Sigmoid colon (tissue), 7 donors: ENCODE data around the gene FBXL22. TPM values are rescaled to one million over a fixed set of nuclear protein-coding genes. Genes with fewer than 3 reads are reported as not detected.

Source experiments
- DNase-seq: peaks from one replicate; pipeline ENCODE4 v3.0.0-alpha.2; 2019
- H3K27ac ChIP-seq, 4 donors: fragments of 200-600 bp; sonication (generic); one replicate each; pipeline ENCODE4 v1.5.1; 2016 to 2019; ENCODE audit warnings: mild to moderate bottlenecking in 1 of 4
- H3K27me3 ChIP-seq, 3 donors: fragments of 200-600 bp; sonication (generic); one replicate each; pipeline ENCODE4 v1.5.1; 2019; ENCODE audit warnings: mild to moderate bottlenecking in 1 of 3
- H3K36me3 ChIP-seq, 4 donors: fragments of 200-600 bp; sonication (generic); one replicate each; pipeline ENCODE4 v1.5.1; 2016 to 2019
- H3K4me1 ChIP-seq, 4 donors: fragments of 200-600 bp; sonication (generic); one replicate each; pipeline ENCODE4 v1.5.1; 2017 to 2019
- H3K4me3 ChIP-seq, 4 donors: fragments of 200-600 bp; sonication (generic); one replicate each; pipeline ENCODE4 v1.5.1; 2017 to 2019; ENCODE audit warnings: mild to moderate bottlenecking in 2 of 4, moderate library complexity in 1 of 4
- H3K9me3 ChIP-seq, 4 donors: fragments of 200-600 bp in 3 of 4; sonication (generic) in 3 of 4; one replicate each; pipeline versions ENCODE4 v1.5.1 to v1.6.1; 2013 to 2019
- EP300 ChIP-seq, 4 donors: sonication (generic); formaldehyde crosslinking; IDR thresholded peaks; one replicate each; pipeline ENCODE4 v1.6.1; 2017; ENCODE audit warnings: antibody characterized with exemption in 4 of 4
- POLR2A ChIP-seq, 2 donors: fragments of 450-650 bp; IDR thresholded peaks; one replicate each; pipeline ENCODE4 v1.6.1; 2016; ENCODE audit warnings: antibody characterized with exemption in 2 of 2, mild to moderate bottlenecking in 2 of 2, moderate library complexity in 2 of 2
- POLR2AphosphoS5 ChIP-seq, 4 donors: sonication (generic); formaldehyde crosslinking; IDR thresholded peaks; one replicate each; pipeline ENCODE4 v1.6.1; 2017; ENCODE audit warnings: antibody characterized with exemption in 4 of 4
- WGBS, 2 donors: extraction: QIAGEN DNeasy Blood & Tissue Kit; methylation state at CpG; one replicate each; pipeline ENCODE4 v1.1.7; 2013; 5-methylcytosine and 5-hydroxymethylcytosine counted together
- intact Hi-C: fragments of 100-400 bp; cut with DNase I; formaldehyde crosslinking; loops from one replicate; pipeline ENCODE4 v1.15.1; 2023
- polyA plus RNA-seq, 3 donors: library from polyadenylated mRNA; stranded (reverse); fragments of 200-250 nt; gene quantifications; one replicate each; pipeline ENCODE4 v1.2.3, GENCODE V29; 2013
- total RNA-seq, 4 donors: library from RNA; depleted of rRNA; stranded (reverse); fragments of >200 nt; gene quantifications; one replicate each; pipeline ENCODE4 v1.1.0, GENCODE V29; 2016
- TF ChIP-seq, protein P1 (sequence below), 4 experiments: fragments of 450-650 bp in 3 of 4; fragments of 200-600 bp in 1 of 4; IDR thresholded peaks; one replicate each; pipeline ENCODE4 v1.5.1; 2016 to 2019; ENCODE audit warnings: antibody characterized with exemption in 4 of 4, mild to moderate bottlenecking in 3 of 4, moderate library complexity in 2 of 4
- donor health status: healthy with polysubstance abuse.
- donor health status: Bipolar disorder and iron deficiency.
- donor health status: healthy.

FBXL22 gene
- total and polyA plus RNA-seq, 7 donors: 0.69 to 150 (median 46.7) TPM

- Histone ChIP-seq H3K4me1 (peaks cover 0 to 3% (median 0%) of the 10 kb centered on the region in 4 donors), H3K27ac (no peak overlapping the region), H3K36me3 (peaks cover 4 to 85% (median 18%) of the 10 kb centered on the region in 4 donors), H3K4me3 (no peak overlapping the region), H3K9me3 (no peaks in the 10 kb centered on the region), H3K27me3 (no peaks in the 10 kb centered on the region)
- DNase-seq: no peak
- TF ChIP-seq EP300 (IDR thresholded peaks at IDR 0.05) (no peak), POLR2A (IDR thresholded peaks at IDR 0.05) (no peak), POLR2AphosphoS5 (IDR thresholded peaks at IDR 0.05) (no peak)
- TF ChIP-seq, protein P1, sequence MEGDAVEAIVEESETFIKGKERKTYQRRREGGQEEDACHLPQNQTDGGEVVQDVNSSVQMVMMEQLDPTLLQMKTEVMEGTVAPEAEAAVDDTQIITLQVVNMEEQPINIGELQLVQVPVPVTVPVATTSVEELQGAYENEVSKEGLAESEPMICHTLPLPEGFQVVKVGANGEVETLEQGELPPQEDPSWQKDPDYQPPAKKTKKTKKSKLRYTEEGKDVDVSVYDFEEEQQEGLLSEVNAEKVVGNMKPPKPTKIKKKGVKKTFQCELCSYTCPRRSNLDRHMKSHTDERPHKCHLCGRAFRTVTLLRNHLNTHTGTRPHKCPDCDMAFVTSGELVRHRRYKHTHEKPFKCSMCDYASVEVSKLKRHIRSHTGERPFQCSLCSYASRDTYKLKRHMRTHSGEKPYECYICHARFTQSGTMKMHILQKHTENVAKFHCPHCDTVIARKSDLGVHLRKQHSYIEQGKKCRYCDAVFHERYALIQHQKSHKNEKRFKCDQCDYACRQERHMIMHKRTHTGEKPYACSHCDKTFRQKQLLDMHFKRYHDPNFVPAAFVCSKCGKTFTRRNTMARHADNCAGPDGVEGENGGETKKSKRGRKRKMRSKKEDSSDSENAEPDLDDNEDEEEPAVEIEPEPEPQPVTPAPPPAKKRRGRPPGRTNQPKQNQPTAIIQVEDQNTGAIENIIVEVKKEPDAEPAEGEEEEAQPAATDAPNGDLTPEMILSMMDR (IDR thresholded peaks at IDR 0.05): no peak
- intact Hi-C loops: no loop called here
- 87 to 89% methylated on average over 6 of the region's 6 CpGs for WGBS, 2 donors
Measured at GRCh38 chr15:63560741-63561448, 36.3 kb upstream of the FBXL22 start.

DNA sequence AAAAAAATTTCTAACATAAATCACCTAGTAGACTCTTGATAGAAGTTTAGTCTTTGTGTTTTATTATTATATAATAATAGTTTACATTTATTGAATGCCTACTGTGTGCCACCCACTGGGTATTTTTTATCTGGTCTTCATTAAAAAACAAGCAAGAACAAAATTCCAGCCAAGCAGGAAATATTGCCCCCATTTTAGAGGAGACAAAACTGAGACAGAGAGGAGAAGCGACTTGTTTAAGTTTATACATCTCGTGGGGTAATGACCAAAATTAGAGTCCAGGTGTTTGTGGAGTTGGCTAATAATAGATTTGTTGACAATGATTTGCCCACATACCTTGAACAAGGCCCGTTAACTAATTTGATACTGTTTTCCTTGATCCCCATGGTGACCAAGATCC is 33.1 kb upstream of the FBXL22 start:
- TF ChIP-seq POLR2A (IDR thresholded peaks at IDR 0.05) (no peak), EP300 (IDR thresholded peaks at IDR 0.05) (no peak)
- TF ChIP-seq, protein P1 (IDR thresholded peaks at IDR 0.05): no peak
- Histone ChIP-seq H3K4me3 (no peak overlapping the region), H3K36me3 (peaks cover 3 to 89% (median 18%) of the 10 kb centered on the region in 4 donors), H3K9me3 (no peaks in the 10 kb centered on the region), H3K27me3 (no peaks in the 10 kb centered on the region), H3K4me1 (no peaks in the 10 kb centered on the region), H3K27ac (no peak overlapping the region)
- intact Hi-C loops: no loop called here
- no peak for DNase-seq
- 29 to 54% methylated on average over 3 of the region's 3 CpGs for WGBS, 2 donors

GRCh38 chr15:63565536-63566186 is 31.5 kb upstream of the FBXL22 start:
- TF ChIP-seq POLR2AphosphoS5 (IDR thresholded peaks at IDR 0.05): no peak
- TF ChIP-seq, protein P1 (IDR thresholded peaks at IDR 0.05): no peak
- TF ChIP-seq EP300 (IDR thresholded peaks at IDR 0.05): no peak
- no peak for TF ChIP-seq POLR2A (IDR thresholded peaks at IDR 0.05)
- H3K4me3 ChIP-seq: no peak overlapping the region
- no peaks in the 10 kb centered on the region for H3K9me3 ChIP-seq
- peaks cover 0 to 81% (median 18%) of the 10 kb centered on the region in 4 donors for H3K36me3 ChIP-seq
- intact Hi-C loops: no loop called here
- H3K27me3 ChIP-seq: no peaks in the 10 kb centered on the region
- 76 to 78% methylated on average over 2 of the region's 2 CpGs for WGBS, 2 donors
- DNase-seq: no peak
- no peak overlapping the region for H3K27ac ChIP-seq
- no peaks in the 10 kb centered on the region for H3K4me1 ChIP-seq

GRCh38 chr15:63572749-63573464 is 24.3 kb upstream of the FBXL22 start:
- no peak overlapping the region for H3K4me3 ChIP-seq
- no peaks in the 10 kb centered on the region for H3K27me3 ChIP-seq
- no peak for TF ChIP-seq POLR2AphosphoS5 (IDR thresholded peaks at IDR 0.05)
- TF ChIP-seq EP300 (IDR thresholded peaks at IDR 0.05): no peak
- no peak for TF ChIP-seq POLR2A (IDR thresholded peaks at IDR 0.05)
- TF ChIP-seq, protein P1 (IDR thresholded peaks at IDR 0.05): no peak
- H3K36me3 ChIP-seq: peaks cover 0 to 68% (median 7%) of the 10 kb centered on the region in 4 donors
- no peak overlapping the region for H3K27ac ChIP-seq
- WGBS, 2 donors: 87 to 92% methylated on average over 7 of the region's 7 CpGs
- DNase-seq: no peak
- H3K9me3 ChIP-seq: no peaks in the 10 kb centered on the region
- intact Hi-C loops: no loop called here
- peaks cover 0 to 9% (median 0%) of the 10 kb centered on the region in 4 donors for H3K4me1 ChIP-seq
